GM12801 (cell line): ENCODE data around the gene STAC.

Experiments used
- TF ChIP-seq, protein P1 (sequence below): IDR thresholded peaks from one replicate; pipeline ENCODE4 v1.5.1; 2011; ENCODE audit warnings: control low read depth; ENCODE audit not compliant: insufficient read length; ENCODE audit errors: extremely low read depth

The STAC gene

DNA sequence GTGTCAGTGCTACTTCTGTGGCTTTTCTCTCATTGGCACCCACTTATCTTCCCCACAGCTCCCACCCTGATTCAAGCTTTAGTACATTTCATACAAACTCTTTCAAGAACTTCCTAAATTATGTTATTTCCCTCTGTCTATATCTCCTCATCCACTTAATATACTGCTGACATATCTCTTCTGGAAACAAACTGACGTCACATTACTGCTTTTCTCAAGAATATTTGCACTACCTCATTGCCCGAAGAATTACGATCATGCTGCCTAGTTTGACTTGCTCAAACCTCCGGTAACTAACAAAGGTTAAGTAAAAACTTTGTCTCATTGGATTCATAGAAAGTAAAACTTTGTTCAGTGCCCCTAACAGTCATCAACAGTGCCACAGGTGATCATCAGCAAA lies 76.5 kb downstream of the STAC start:
- TF ChIP-seq, protein P1, sequence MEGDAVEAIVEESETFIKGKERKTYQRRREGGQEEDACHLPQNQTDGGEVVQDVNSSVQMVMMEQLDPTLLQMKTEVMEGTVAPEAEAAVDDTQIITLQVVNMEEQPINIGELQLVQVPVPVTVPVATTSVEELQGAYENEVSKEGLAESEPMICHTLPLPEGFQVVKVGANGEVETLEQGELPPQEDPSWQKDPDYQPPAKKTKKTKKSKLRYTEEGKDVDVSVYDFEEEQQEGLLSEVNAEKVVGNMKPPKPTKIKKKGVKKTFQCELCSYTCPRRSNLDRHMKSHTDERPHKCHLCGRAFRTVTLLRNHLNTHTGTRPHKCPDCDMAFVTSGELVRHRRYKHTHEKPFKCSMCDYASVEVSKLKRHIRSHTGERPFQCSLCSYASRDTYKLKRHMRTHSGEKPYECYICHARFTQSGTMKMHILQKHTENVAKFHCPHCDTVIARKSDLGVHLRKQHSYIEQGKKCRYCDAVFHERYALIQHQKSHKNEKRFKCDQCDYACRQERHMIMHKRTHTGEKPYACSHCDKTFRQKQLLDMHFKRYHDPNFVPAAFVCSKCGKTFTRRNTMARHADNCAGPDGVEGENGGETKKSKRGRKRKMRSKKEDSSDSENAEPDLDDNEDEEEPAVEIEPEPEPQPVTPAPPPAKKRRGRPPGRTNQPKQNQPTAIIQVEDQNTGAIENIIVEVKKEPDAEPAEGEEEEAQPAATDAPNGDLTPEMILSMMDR = no peak

DNA sequence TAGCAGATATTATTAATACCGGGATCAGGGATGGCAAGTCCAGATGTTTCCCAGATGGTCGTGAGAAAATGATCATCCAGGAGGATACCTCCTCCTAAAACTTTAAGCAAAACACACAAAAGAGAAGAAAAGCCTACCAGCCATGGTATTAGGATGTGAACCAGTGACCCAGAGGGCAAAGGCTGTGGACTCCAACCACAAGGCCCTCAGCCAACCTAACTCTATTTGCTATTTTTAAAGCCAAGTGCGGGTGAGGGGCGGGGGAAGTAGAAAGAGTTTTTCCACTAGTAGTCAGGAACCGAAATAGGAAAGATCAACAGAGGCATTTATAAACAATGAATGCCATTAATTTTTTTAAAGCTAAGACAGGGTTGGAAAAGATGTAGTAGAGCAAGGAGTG lies 77.4 kb downstream of the STAC start:
- TF ChIP-seq, protein P1 = no peak

DNA sequence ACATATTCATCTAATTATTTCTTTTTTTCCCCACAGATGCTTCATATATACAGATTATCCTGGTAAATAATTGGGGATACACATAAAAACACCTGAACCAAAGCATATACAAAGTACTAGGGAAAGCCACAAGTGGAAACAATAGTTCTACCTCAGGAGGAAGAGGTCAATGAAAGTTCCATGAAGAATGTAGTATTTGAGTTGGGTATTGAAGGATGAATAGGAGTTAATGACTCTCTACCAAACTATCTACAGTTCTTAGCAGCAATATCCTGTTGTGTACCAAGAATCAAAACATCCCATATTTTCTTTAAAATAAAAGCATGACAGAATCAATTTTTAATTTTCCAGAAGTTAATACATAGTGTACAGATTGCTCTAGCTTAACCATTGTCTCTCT lies 78.9 kb downstream of the STAC start:
- TF ChIP-seq, protein P1 = no peak

DNA sequence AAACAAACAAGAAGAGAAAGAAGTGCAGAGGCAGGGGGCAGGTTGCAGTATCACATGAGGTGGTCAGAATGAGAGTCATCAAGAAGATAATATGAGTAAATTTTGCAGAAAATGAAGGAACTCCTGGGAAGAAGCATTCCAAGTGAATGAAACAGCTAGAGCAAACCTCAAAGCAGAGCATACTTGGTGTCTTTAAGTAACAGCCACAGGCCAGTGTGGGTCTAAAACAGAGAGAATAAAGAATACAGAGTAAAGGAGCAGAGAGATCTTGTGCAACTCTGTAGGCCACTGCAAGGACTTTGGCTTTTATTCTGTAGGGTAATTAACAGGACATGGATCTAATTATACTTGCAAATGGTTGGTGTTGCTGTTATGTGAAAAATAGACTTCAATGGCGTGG lies 81.3 kb downstream of the STAC start:
- TF ChIP-seq, protein P1 = no peak

DNA sequence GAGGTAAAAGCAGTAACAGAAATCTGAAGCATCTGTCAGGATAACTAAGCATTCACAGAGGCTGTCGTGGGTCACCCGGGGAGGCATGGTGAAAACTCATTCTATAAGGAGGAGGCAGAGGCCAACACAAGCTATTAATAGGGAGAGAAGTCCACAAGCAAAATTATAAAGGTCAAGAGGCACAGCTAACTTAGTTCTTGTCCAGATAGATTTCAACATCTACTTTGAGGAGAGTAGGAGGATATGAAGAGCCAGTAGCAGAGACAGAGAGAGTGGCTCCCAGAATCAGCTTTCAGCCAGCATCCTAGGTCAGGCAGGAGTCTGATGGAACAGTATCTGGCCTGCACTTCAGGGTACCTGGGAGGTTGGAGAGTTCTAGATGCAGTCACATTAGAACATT lies 95.3 kb downstream of the STAC start:
- TF ChIP-seq, protein P1 = no peak

DNA sequence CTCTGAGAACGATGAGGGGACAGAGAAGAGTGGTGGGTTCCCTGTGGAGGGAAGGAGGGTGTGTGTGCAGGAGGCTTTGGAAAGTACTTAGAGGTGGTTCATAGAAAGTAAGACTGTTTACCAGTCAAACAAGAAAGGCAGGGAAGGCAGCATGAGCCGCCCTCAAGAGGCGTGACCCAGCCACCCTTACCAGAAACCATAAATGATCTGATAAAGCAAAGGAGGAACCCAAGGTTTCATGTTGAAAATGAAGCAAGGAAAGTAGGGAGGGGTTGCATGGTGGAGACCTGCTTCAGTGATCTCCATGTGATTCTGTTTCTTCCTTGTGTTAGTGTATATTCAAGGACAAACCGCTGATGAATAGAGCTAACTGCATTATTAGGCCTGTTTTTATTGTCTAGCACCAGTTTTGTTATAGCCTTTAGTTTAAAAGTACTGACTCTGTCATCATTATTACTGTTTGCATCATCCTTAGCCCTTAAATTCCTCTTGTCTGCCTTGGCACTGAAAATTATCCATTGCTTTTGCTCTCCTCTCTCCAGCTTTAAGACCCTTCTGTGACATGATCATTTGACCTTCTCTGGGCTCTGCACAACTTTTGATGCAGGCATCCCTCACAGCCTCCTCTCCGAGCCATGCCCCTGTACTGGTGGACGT lies 96.1 kb downstream of the STAC start:
- TF ChIP-seq, protein P1 = no peak

DNA sequence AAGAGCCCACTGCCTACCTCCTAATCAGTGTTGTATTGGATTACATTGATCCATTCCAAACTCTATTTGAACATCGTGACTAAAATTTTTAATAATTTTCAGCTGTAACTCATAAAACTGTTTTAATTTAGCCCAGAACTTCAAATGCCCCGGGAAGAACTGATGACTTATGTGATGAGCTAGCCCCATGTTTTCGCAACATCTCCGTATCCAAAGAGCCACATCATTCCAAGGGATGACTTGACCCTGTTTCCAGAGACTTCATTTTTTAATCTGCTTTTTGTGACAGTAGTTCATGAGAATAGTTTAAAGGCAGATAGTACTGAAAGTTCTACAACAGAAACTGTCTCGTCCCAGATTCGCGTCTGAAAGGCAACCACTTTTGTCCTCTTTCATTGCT lies 97.4 kb downstream of the STAC start:
- TF ChIP-seq, protein P1 = no peak
